B cell (primary cell): ENCODE measurements around the gene PIERCE2. TPM values are rescaled to one million over a fixed set of nuclear protein-coding genes. Genes with fewer than 3 reads are reported as not detected.

Experiments used
- ATAC-seq: fragments of 200-7000 bp; cut with Tn5 transposase; one replicate; pipeline ENCODE4 v1.10.0; 2021; ENCODE audit warnings: low read depth, mild to moderate bottlenecking, moderate number of reproducible peaks, moderate library complexity
- CTCF ChIA-PET: fragments of 350-600 bp; sonication (Branson Sonifier 250); formaldehyde crosslinking; loops from one replicate; lab custom pipeline; 2021; ENCODE audit warnings: antibody characterized with exemption, inconsistent platforms; lab: Charles Lee
- POLR2A ChIA-PET: fragments of 350-600 bp; sonication (Branson Sonifier 250); formaldehyde crosslinking; loops from one replicate; lab custom pipeline; 2021; ENCODE audit warnings: antibody characterized with exemption; lab: Charles Lee
- DNase-seq: peaks from one replicate; pipeline ENCODE4 v3.0.0; 2013
- H2AFZ ChIP-seq: 2 replicates; pipeline ENCODE4 v1.6.1; 2012; ENCODE audit warnings: mild to moderate bottlenecking, low read depth, low read length; ENCODE audit not compliant: insufficient read depth, poor library complexity, severe bottlenecking
- H3K27ac ChIP-seq, 2 donors: 1 replicate in 1 of 2; 2 replicates in 1 of 2; pipeline ENCODE4 v1.5.1; 2012 to 2013; ENCODE audit warnings: low read length in 2 of 2, mild to moderate bottlenecking in 2 of 2, moderate library complexity in 1 of 2
- H3K27me3 ChIP-seq, 4 experiments: fragments of 200-600 bp in 1 of 4; sonication (generic) in 1 of 4; replicated peaks in 1 of 4; 1 replicate in 2 of 4; 2 replicates in 2 of 4; pipeline versions ENCODE4 v1.6.1 to v1.7.0; 2013 to 2016; ENCODE audit warnings: low read length in 3 of 4, mild to moderate bottlenecking in 2 of 4, mixed read lengths in 1 of 4, moderate library complexity in 1 of 4; ENCODE audit not compliant: insufficient read depth in 4 of 4, control insufficient read depth in 3 of 4; ENCODE audit errors: control extremely low read depth in 1 of 4
- H3K36me3 ChIP-seq, 2 experiments: replicated peaks in 1 of 2; 1 replicate in 1 of 2; 2 replicates in 1 of 2; pipeline versions ENCODE4 v1.6.1 to v1.7.1; 2013; ENCODE audit warnings: low read length in 1 of 2; ENCODE audit not compliant: insufficient read depth in 2 of 2, control insufficient read depth in 1 of 2; ENCODE audit errors: control extremely low read depth in 1 of 2, extremely low read depth in 1 of 2
- H3K4me1 ChIP-seq, 2 donors: fragments of 200-600 bp in 1 of 2; sonication (generic) in 1 of 2; 1 replicate in 1 of 2; 2 replicates in 1 of 2; pipeline versions ENCODE4 v1.5.1 to v1.6.1; 2013 to 2017; ENCODE audit warnings: low read length in 2 of 2; ENCODE audit not compliant: control insufficient read depth in 2 of 2, insufficient read depth in 2 of 2
- H3K4me2 ChIP-seq: replicated peaks from 2 replicates; pipeline ENCODE3; 2012; ENCODE audit warnings: mild to moderate bottlenecking, low read depth, low read length; ENCODE audit not compliant: poor library complexity, severe bottlenecking
- H3K4me3 ChIP-seq, 5 experiments: fragments of 200-600 bp in 1 of 5; sonication (generic) in 1 of 5; 1 replicate in 3 of 5; 2 replicates in 2 of 5; pipeline versions ENCODE4 v1.5.1 to v1.7.0; 2011 to 2016; ENCODE audit warnings: low read length in 4 of 5, mild to moderate bottlenecking in 4 of 5, low read depth in 2 of 5, control low read depth in 1 of 5, moderate library complexity in 1 of 5; ENCODE audit not compliant: insufficient read depth in 1 of 5; ENCODE audit errors: control extremely low read depth in 1 of 5, extremely low read depth in 1 of 5
- H3K79me2 ChIP-seq: fragments of 200-600 bp; sonication (generic); one replicate; pipeline ENCODE4 v1.6.0; 2016; ENCODE audit warnings: low read length; ENCODE audit not compliant: control insufficient read depth, insufficient read depth
- H3K9ac ChIP-seq: fragments of 200-600 bp; sonication (generic); 2 replicates; pipeline ENCODE4 v1.6.1; 2017; ENCODE audit warnings: mild to moderate bottlenecking, low read length, moderate library complexity
- H3K9me3 ChIP-seq, 3 donors: one replicate each; pipeline versions ENCODE4 v1.6.1 to v1.7.1; 2013; ENCODE audit warnings: low read length in 2 of 3; ENCODE audit not compliant: control insufficient read depth in 2 of 3, insufficient read depth in 1 of 3; ENCODE audit errors: control extremely low read depth in 1 of 3
- H4K20me1 ChIP-seq: 2 replicates; pipeline ENCODE4 v1.6.0; 2012; ENCODE audit warnings: mild to moderate bottlenecking, low read length; ENCODE audit not compliant: insufficient read depth, control insufficient read depth, poor library complexity, severe bottlenecking
- H3K27ac Mint-ChIP-seq: one replicate; pipeline ENCODE4 v1.8.0; 2021; ENCODE audit warnings: mixed read lengths
- H3K27me3 Mint-ChIP-seq: one replicate; pipeline ENCODE4 v1.8.0; 2021; ENCODE audit warnings: mixed read lengths
- H3K4me1 Mint-ChIP-seq: one replicate; pipeline ENCODE4 v1.8.0; 2021; ENCODE audit warnings: mixed read lengths
- H3K4me3 Mint-ChIP-seq: one replicate; pipeline ENCODE4 v1.8.0; 2021; ENCODE audit warnings: mixed read lengths
- H3K9me3 Mint-ChIP-seq: one replicate; pipeline ENCODE4 v1.8.0; 2022; ENCODE audit warnings: mixed read lengths; ENCODE audit not compliant: insufficient read depth
- EZH2 ChIP-seq: IDR thresholded peaks from 2 replicates; pipeline ENCODE4 v1.6.1; 2012; ENCODE audit warnings: borderline replicate concordance, low read depth, mild to moderate bottlenecking, moderate library complexity, low read length; ENCODE audit not compliant: insufficient read depth, poor library complexity, severe bottlenecking
- WGBS: methylation state at CpG from one replicate; pipeline ENCODE4 v1.1.5; 2013; ENCODE audit warnings: missing lambda C conversion rate; ENCODE audit not compliant: insufficient coverage; 5-methylcytosine and 5-hydroxymethylcytosine counted together
- intact Hi-C: fragments of 100-400 bp; cut with micrococcal nuclease; formaldehyde crosslinking; loops from one replicate; pipeline ENCODE4 v1.10.0; 2022
- polyA plus RNA-seq: library from polyadenylated mRNA; depleted of rRNA; stranded (reverse); fragments of >200 nt; gene quantifications from 2 replicates; pipeline ENCODE4 v1.2.3, GENCODE V29; 2012
- total RNA-seq, 2 donors: library from RNA; stranded (reverse); fragments of 120-200 nt in 1 of 2; gene quantifications; 1 replicate in 1 of 2; 2 replicates in 1 of 2; pipeline versions ENCODE4 v1.2.3 to v1.2.4, GENCODE V29; 2013 to 2022
- TF ChIP-seq, protein P1 (sequence below): fragments of 200-600 bp; IDR thresholded peaks from one replicate; pipeline ENCODE4 v1.8.0; 2022; ENCODE audit warnings: antibody characterized with exemption, mild to moderate bottlenecking

Gene PIERCE2
- total and polyA plus RNA-seq, 2 donors (not counting 1 experiment from before 2014, with no cell fraction given): 1.1 to 1.8 TPM

DNA sequence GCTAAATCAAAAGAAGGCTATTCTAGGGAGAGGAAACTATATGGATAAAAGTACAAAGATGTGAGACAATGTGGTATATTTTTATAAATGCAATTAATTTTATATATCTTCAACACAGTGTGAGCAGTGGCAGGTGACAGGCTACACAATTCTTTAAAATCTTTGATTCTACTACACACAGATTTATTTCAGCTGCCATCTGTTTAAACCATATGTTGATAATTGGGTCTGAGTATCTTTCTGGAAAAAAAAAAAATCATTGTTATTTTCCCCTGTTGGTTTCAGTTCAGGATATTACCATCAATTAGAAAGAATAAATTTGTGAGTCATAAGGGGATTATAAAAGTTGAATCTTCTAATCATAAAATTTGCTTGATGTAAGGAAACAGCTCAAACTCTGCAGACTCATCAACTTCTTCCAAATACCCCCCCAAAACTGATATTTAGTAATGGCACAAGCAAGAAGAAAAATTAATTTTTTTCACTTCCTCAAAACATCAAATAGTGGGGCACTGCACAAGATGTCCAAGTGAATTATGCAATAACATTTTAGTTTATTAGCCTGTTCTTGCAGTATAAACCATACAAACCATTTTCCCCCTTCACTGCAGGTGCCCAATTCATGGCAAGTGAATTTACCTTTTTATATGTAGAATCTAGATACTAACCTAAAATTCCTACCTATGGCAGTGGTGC lies 12.0 kb downstream of the PIERCE2 start:
- no peak overlapping the region for H3K4me2 ChIP-seq
- H3K27ac ChIP-seq: no peak overlapping the region
- no peaks in the 10 kb centered on the region for H4K20me1 ChIP-seq
- no peaks in the 10 kb centered on the region for H3K4me1 ChIP-seq
- no peak overlapping the region for H3K4me3 Mint-ChIP-seq
- no peak overlapping the region for H3K4me3 ChIP-seq
- no peaks in the 10 kb centered on the region for H3K27me3 ChIP-seq
- ChIA-PET POLR2A (interaction anchor here (0.7 kb wide), 1 partner anchor 13 kb away, joined by 5 read pairs; no protein-coding TSS in a partner anchor), CTCF (interaction anchor here (2.1 to 2.4 kb wide), 2 partner anchors 15 to 19 kb away, joined by 5 to 6 read pairs; no protein-coding TSS in a partner anchor)
- no peaks in the 10 kb centered on the region for H3K9me3 ChIP-seq
- ATAC-seq (no peak), DNase-seq (no peak)
- H3K79me2 ChIP-seq: no peaks in the 10 kb centered on the region
- TF ChIP-seq EZH2: no peak
- TF ChIP-seq, protein P1, sequence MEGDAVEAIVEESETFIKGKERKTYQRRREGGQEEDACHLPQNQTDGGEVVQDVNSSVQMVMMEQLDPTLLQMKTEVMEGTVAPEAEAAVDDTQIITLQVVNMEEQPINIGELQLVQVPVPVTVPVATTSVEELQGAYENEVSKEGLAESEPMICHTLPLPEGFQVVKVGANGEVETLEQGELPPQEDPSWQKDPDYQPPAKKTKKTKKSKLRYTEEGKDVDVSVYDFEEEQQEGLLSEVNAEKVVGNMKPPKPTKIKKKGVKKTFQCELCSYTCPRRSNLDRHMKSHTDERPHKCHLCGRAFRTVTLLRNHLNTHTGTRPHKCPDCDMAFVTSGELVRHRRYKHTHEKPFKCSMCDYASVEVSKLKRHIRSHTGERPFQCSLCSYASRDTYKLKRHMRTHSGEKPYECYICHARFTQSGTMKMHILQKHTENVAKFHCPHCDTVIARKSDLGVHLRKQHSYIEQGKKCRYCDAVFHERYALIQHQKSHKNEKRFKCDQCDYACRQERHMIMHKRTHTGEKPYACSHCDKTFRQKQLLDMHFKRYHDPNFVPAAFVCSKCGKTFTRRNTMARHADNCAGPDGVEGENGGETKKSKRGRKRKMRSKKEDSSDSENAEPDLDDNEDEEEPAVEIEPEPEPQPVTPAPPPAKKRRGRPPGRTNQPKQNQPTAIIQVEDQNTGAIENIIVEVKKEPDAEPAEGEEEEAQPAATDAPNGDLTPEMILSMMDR: no peak
- H3K9ac ChIP-seq: no peak overlapping the region
- no peaks in the 10 kb centered on the region for H3K9me3 Mint-ChIP-seq
- H2AFZ ChIP-seq: no peak overlapping the region
- no peaks in the 10 kb centered on the region for H3K36me3 ChIP-seq
- no peaks in the 10 kb centered on the region for H3K27me3 Mint-ChIP-seq
- H3K27ac Mint-ChIP-seq: no peak overlapping the region
- intact Hi-C loops: no loop called here
- H3K4me1 Mint-ChIP-seq: no peaks in the 10 kb centered on the region

DNA sequence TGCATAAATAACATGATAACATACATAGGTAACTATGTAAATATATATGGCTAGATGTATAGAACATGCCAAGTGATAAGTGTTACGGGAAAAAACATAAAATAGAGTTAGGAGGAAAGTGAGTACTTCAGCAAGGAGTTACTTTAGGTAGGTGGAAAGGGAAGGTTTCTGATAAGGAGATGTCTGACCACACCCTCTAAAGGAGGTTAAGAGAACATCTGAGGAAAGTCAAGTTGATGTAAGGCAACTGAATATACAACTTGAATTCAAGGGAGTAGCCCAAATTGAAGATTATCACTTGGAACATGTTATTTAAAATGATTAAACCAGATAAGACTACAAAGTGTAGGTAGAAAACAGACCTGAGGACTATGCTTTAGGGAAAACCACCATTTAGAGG lies 13.8 kb downstream of the PIERCE2 start:
- TF ChIP-seq, protein P1: no peak
- no peak for TF ChIP-seq EZH2
- Histone ChIP-seq H2AFZ (no peak overlapping the region), H3K27ac (no peak overlapping the region), H3K36me3 (no peaks in the 10 kb centered on the region), H3K4me3 (no peak overlapping the region), H3K4me2 (no peak overlapping the region), H3K4me1 (no peaks in the 10 kb centered on the region), H3K9me3 (no peaks in the 10 kb centered on the region), H4K20me1 (no peaks in the 10 kb centered on the region), H3K9ac (no peak overlapping the region), H3K27me3 (no peaks in the 10 kb centered on the region), H3K79me2 (no peaks in the 10 kb centered on the region)
- CTCF ChIA-PET: no interaction called here
- ATAC-seq (no peak), DNase-seq (no peak)
- Mint-ChIP-seq H3K27me3 (no peaks in the 10 kb centered on the region), H3K4me3 (no peak overlapping the region), H3K27ac (no peak overlapping the region), H3K9me3 (no peaks in the 10 kb centered on the region), H3K4me1 (no peaks in the 10 kb centered on the region)
- POLR2A ChIA-PET: no interaction called here
- intact Hi-C loops: no loop called here
- no CpG with 5 or more reads among the region's 1 CpG for WGBS
